Stimulated activated CD4-positive, alpha-beta T cell treated with anti-CD3 and anti-CD28 coated beads, Interleukin-4, amount 100 ng/mL, for 24 hours (primary cell): Measurements from ENCODE around the gene ARSA.
A peak's percentile ranks its signal among the peaks of the same experiment; 100 is the strongest.

Experiments used
- DNase-seq: peaks from one replicate; pipeline ENCODE4 v3.0.0-alpha.2; 2020

ARSA gene

GRCh38 chr22:50602338-50602700 lies 25.6 kb downstream of the ARSA start:
- DNase-seq, result no peak

GRCh38 chr22:50601669-50602337 lies 26.1 kb downstream of the ARSA start:
- no peak for DNase-seq

- no peak for DNase-seq
Observed at GRCh38 chr22:50600967-50601668, 26.8 kb downstream of the ARSA start.

- no peak for DNase-seq
Observed at GRCh38 chr22:50600538-50600937, 27.4 kb downstream of the ARSA start, which contains the start of gene MAPK8IP2. Gene MAPK8IP2, plus strand, starts transcription at chr22:50600793. Its CDS starts 26 bp downstream, at chr22:50600819.

- DNase-seq, result peak; percentile 56
Observed at GRCh38 chr22:50599816-50600455, 28.0 kb downstream of the ARSA start.

- DNase-seq, result no peak
Observed at GRCh38 chr22:50597097-50597496, 30.9 kb downstream of the ARSA start.

- DNase-seq, result no peak
Observed at GRCh38 chr22:50595189-50595588, 32.8 kb downstream of the ARSA start.

- DNase-seq, result no peak
Observed at GRCh38 chr22:50587407-50587806, 40.5 kb downstream of the ARSA start.

- no peak for DNase-seq
Observed at GRCh38 chr22:50586416-50586815, 41.5 kb downstream of the ARSA start.

- DNase-seq, result no peak
Observed at GRCh38 chr22:50585781-50586180, 42.2 kb downstream of the ARSA start.

GRCh38 chr22:50585238-50585637 lies 42.7 kb downstream of the ARSA start:
- DNase-seq, result no peak

GRCh38 chr22:50584106-50585096 lies 43.6 kb downstream of the ARSA start:
- no peak for DNase-seq

GRCh38 chr22:50583294-50583861 lies 44.6 kb downstream of the ARSA start:
- DNase-seq, result no peak

GRCh38 chr22:50582493-50583293 lies 45.3 kb downstream of the ARSA start, which contains the start of gene CHKB:
Gene CHKB, minus strand, starts transcription at chr22:50582849. Its CDS starts 68 bp downstream, at chr22:50582781.
- DNase-seq, result peak; percentile 99

- DNase-seq, result peak; percentile 36
Observed at GRCh38 chr22:50581950-50582492, 45.9 kb downstream of the ARSA start.

GRCh38 chr22:50581031-50581949 lies 46.7 kb downstream of the ARSA start:
- no peak for DNase-seq

GRCh38 chr22:50579752-50580151 lies 48.2 kb downstream of the ARSA start:
- DNase-seq, result no peak

GRCh38 chr22:50578776-50579310 lies 49.1 kb downstream of the ARSA start:
- DNase-seq, result no peak

- DNase-seq, result no peak
Observed at GRCh38 chr22:50577987-50578775, 49.8 kb downstream of the ARSA start, which contains the start of gene CPT1B. Gene CPT1B, minus strand, starts transcription at chr22:50578427. Its CDS starts 512 bp downstream, at chr22:50577915.
